ENCODE data around the gene PXT1. TPM values are rescaled to one million over a fixed set of nuclear protein-coding genes. Genes with fewer than 3 reads are reported as not detected.

PXT1 gene
- total RNA-seq, 4 donors from 2014 or later = not detected

DNA sequence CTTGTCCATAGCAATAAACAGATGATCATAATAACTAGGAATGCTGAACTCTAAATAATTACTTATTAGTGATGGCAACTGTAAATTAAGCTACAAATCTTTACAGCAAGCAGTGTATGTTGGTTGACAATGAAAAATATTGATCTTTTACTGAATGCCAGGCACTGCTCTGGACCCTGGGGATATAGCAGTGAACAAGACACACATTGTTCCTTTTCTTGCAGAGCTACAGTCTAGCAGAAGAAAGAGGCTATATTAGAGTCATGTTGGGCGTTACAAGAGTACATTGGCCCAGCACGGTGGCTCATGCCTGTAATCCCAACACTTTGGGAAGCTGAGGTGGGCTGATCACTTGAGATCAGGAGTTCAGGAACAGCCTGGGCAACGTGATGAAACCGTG lies 11.5 kb downstream of the PXT1 start:
- WGBS, 2 donors = 82 to 87% methylated on average over 4 of the region's 4 CpGs
- DNase-seq (ENCODE audit: low spot score in 2 of 2) = no peak
- intact Hi-C loops (cut with DNase I; ENCODE audit: low total_unique reads) = no loop called here
- TF ChIP-seq CTCF (IDR thresholded peaks at IDR 0.05) = no peak
- no peak for TF ChIP-seq POLR2A (IDR thresholded peaks at IDR 0.05)
- H3K4me3 ChIP-seq (ENCODE audit: low read depth, poor library complexity, severe bottlenecking) = no peak overlapping the region

DNA sequence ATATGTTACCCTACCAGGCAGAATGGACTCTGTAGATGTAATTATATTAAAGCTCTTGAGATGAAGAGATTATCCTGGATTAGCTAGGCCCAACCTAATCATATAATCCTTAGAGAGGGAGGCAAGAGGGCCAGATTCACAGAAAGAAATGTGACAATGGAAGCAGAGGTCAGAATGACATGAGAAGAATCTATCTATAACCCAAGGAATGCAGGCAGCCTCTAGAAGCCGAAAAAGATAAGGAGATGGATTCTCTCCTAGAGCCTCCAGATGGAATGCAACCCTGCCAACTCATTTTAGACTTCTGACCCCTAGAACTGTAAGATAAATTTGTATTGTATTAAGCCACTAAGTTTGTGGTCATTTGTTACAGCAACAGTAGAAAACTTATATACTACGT lies 12.3 kb downstream of the PXT1 start:
- TF ChIP-seq CTCF (IDR thresholded peaks at IDR 0.05) = no peak
- no peak for DNase-seq (ENCODE audit: low spot score in 2 of 2)
- H3K4me3 ChIP-seq (ENCODE audit: low read depth, poor library complexity, severe bottlenecking) = no peak overlapping the region
- 84 to 90% methylated on average over 2 of the region's 2 CpGs for WGBS, 2 donors
- intact Hi-C loops (cut with DNase I; ENCODE audit: low total_unique reads) = no loop called here

- 67 to 76% methylated on average over 4 of the region's 4 CpGs for WGBS, 2 donors
- H3K4me3 ChIP-seq (ENCODE audit: low read depth, poor library complexity, severe bottlenecking) = no peak overlapping the region
- intact Hi-C loops (cut with DNase I; ENCODE audit: low total_unique reads) = no loop called here
- DNase-seq (ENCODE audit: low spot score in 2 of 2) = no peak
- no peak for TF ChIP-seq POLR2A (IDR thresholded peaks at IDR 0.05)
- TF ChIP-seq CTCF (IDR thresholded peaks at IDR 0.05) = no peak
Observed at GRCh38 chr6:36428911-36429310, 13.7 kb downstream of the PXT1 start.

GRCh38 chr6:36426622-36427021 lies 16.0 kb downstream of the PXT1 start:
- 87 to 91% methylated on average over 3 of the region's 3 CpGs for WGBS, 2 donors
- no peak overlapping the region for H3K4me3 ChIP-seq (ENCODE audit: low read depth, poor library complexity, severe bottlenecking)
- intact Hi-C loops (cut with DNase I; ENCODE audit: low total_unique reads) = no loop called here
- no peak for TF ChIP-seq POLR2A (IDR thresholded peaks at IDR 0.05)
- no peak for TF ChIP-seq CTCF (IDR thresholded peaks at IDR 0.05)
- no peak for DNase-seq (ENCODE audit: low spot score in 2 of 2)

DNA sequence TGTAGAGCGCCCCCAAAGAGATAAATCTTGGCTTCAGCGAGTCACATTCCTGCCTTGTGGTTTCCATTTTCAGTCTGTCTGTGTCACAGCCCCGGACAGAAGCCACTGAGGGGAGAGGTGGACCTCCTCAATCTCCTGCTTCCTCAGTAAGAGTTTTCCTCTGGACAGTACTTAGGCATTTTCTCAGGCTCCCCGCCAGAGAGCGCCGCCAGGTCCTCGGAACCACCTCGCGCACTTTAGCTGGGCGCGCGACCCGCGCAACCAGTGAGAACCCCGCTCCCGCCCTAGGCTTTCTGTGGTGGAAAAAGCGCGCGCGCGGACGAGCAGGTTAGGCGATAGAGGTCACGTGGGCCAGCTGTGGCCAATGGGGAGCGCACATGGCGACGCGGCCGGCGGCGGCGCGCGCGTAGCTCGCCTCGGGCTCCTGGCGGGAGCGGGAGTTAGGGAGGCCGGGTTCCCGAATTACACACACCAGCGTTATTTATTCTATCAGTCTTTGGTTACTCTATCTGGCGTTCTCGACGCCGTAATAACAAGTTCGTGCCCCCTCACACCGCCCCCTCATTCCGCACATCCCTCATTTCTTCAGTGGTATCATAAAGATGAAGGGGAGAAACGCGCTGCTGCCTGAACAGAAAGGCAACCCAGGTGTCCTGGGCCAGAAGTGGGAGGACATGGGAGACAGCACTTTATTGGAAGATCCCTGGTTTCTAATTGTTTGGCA lies 19.4 kb downstream of the PXT1 start:
- TF ChIP-seq POLR2A (IDR thresholded peaks at IDR 0.05) (no peak), CTCF (IDR thresholded peaks at IDR 0.05) (peak in 1 of 3 donors; percentile 56)
- peak overlapping the region; percentile 46 for H3K4me3 ChIP-seq (ENCODE audit: low read depth, poor library complexity, severe bottlenecking)
- WGBS, 2 donors = 0 to 1% methylated on average over 39 to 51 of the region's 51 CpGs
- intact Hi-C loops (cut with DNase I; ENCODE audit: low total_unique reads) = no loop called here
- peak; percentile 97 to 99 for DNase-seq (ENCODE audit: low spot score in 2 of 2)

DNA sequence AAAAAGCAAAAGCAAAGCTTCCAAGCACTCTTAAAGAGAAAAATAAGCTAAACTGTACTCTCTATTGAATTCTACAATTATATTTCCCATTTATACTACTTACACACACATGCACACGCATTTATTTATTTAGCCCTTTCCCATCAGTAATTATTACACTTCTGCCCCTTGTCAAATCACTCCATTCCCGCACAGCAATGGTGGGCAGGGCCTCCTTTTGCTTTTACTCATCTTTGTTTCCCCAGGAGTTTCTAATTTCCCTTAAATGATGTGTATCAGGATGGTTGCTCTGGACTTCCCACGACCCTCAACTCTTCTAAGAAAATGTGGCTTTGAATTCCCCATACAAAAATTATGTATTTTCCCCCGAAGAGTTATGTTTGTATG lies 19.9 kb downstream of the PXT1 start:
- intact Hi-C loops (cut with DNase I; ENCODE audit: low total_unique reads) = no loop called here
- peak overlapping the region; percentile 46 for H3K4me3 ChIP-seq (ENCODE audit: low read depth, poor library complexity, severe bottlenecking)
- no peak for TF ChIP-seq POLR2A (IDR thresholded peaks at IDR 0.05)
- 7 to 11% methylated on average over 4 of the region's 4 CpGs for WGBS, 2 donors
- DNase-seq (ENCODE audit: low spot score in 2 of 2) = no peak

Data from lower leg skin (tissue), 4 donors.